ENCODE measurements around the gene TNFRSF19.

GRCh38 chr13:23724196-23724970 is 154.2 kb downstream of the TNFRSF19 start:
- TF ChIP-seq POLR2A (IDR thresholded peaks at IDR 0.05) = no peak
- TF ChIP-seq CTCF (IDR thresholded peaks at IDR 0.05 in 4 of 5, conservative IDR thresholded peaks at IDR 0.05 in 1 of 5) = no peak
